Measurements from ENCODE around the gene TRIM68.

DNA sequence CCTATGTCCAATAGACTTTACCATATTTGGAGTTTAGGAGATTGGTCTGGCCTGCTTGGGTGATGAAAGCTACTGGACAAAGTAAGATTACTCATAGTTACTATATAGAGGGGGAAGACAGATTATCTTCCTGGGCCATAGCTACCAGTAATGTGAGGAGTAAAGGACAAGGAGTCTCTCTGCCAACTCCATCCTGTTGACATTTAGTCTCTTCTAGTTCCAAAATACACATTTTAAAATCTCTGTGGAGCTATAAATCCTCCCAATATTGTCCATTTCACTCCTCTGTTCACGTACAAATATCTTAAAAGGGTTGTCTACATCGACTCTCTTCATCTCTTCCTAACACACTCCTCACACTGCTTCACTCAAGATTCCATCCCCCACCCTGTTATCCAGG lies 28.1 kb upstream of the TRIM68 start:
- TF ChIP-seq, protein P1, sequence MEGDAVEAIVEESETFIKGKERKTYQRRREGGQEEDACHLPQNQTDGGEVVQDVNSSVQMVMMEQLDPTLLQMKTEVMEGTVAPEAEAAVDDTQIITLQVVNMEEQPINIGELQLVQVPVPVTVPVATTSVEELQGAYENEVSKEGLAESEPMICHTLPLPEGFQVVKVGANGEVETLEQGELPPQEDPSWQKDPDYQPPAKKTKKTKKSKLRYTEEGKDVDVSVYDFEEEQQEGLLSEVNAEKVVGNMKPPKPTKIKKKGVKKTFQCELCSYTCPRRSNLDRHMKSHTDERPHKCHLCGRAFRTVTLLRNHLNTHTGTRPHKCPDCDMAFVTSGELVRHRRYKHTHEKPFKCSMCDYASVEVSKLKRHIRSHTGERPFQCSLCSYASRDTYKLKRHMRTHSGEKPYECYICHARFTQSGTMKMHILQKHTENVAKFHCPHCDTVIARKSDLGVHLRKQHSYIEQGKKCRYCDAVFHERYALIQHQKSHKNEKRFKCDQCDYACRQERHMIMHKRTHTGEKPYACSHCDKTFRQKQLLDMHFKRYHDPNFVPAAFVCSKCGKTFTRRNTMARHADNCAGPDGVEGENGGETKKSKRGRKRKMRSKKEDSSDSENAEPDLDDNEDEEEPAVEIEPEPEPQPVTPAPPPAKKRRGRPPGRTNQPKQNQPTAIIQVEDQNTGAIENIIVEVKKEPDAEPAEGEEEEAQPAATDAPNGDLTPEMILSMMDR (conservative IDR thresholded peaks at IDR 0.05; ENCODE audit: low read depth, low read length): no peak
- TF ChIP-seq EZH2 (IDR thresholded peaks at IDR 0.05; ENCODE audit: borderline replicate concordance, low read depth, low read length, poor library complexity, severe bottlenecking): no peak
